SK-MEL-5 (cell line): Measurements from ENCODE around the gene UBE2F. TPM values are rescaled to one million over a fixed set of nuclear protein-coding genes. Genes with fewer than 3 reads are reported as not detected.
"Not testable (repeated sequence)": the region's sequence is repeated elsewhere in the genome, so short reads cannot be mapped to it uniquely, and the experiment has no call there.

ENCODE experiments used
- DNase-seq: peaks from one replicate; pipeline ENCODE4 v3.0.0-alpha.2; 2016; ENCODE audit warnings: low read depth, low spot score
- in situ Hi-C: cut with HindIII; loops from 2 replicates; pipeline ENCODE4 v1.10.0; 2016; ENCODE audit warnings: low sequenced_read_pairs, high pct_unique_total_duplicates, low pct_unique_long_range_greater_than_20kb
- total RNA-seq: library from RNA; depleted of rRNA; stranded (reverse); fragments of >200 nt; shearing (Covaris generic); gene quantifications from 2 replicates; pipeline ENCODE4 v1.2.3, GENCODE V29; 2014

Gene UBE2F
- total RNA-seq, 1 experiment from 2014 or later: 216 TPM

- in situ Hi-C loops: no loop called here
- DNase-seq: peak; percentile 74
These were observed 1.4 kb downstream of the UBE2F start for GRCh38 chr2:237968048-237968862.

GRCh38 chr2:237971661-237972060, 4.8 kb downstream of the UBE2F start:
- in situ Hi-C loops: no loop called here
- DNase-seq: no peak

GRCh38 chr2:237972211-237972610, 5.4 kb downstream of the UBE2F start:
- DNase-seq: no peak

GRCh38 chr2:237972936-237973335, 6.1 kb downstream of the UBE2F start:
- in situ Hi-C loops: no loop called here
- DNase-seq: no peak

More at GRCh38 chr2:237972211-237972610, 5.4 kb downstream of the UBE2F start:
- in situ Hi-C loops: no loop called here

- no peak for DNase-seq
- in situ Hi-C loops: no loop called here
These were observed 10.6 kb downstream of the UBE2F start for GRCh38 chr2:237977380-237977779.

- in situ Hi-C loops: no loop called here
- DNase-seq: no peak
These were observed 11.4 kb downstream of the UBE2F start for GRCh38 chr2:237978058-237978712.

- no peak for DNase-seq
- in situ Hi-C loops: no loop called here
These were observed 12.5 kb downstream of the UBE2F start for GRCh38 chr2:237979331-237979730.

- in situ Hi-C loops: no loop called here
These were observed 13.3 kb downstream of the UBE2F start for GRCh38 chr2:237980087-237980486.

GRCh38 chr2:237980751-237981150, 13.9 kb downstream of the UBE2F start:
- no peak for DNase-seq
- in situ Hi-C loops: no loop called here

More at GRCh38 chr2:237980087-237980486, 13.3 kb downstream of the UBE2F start:
- peak; percentile 39 for DNase-seq

GRCh38 chr2:237981621-237982020, 14.8 kb downstream of the UBE2F start:
- in situ Hi-C loops, DNase-seq: not testable (repeated sequence)

- in situ Hi-C loops: no loop called here
- DNase-seq: no peak
These were observed 15.4 kb downstream of the UBE2F start for GRCh38 chr2:237982039-237982725.

- in situ Hi-C loops: no loop called here
- DNase-seq: no peak
These were observed 17.1 kb downstream of the UBE2F start for GRCh38 chr2:237983922-237984321.

GRCh38 chr2:237987268-237987667, 20.5 kb downstream of the UBE2F start:
- peak; percentile 41 for DNase-seq
- in situ Hi-C loops: no loop called here

- DNase-seq: no peak
- in situ Hi-C loops: no loop called here
These were observed 26.9 kb downstream of the UBE2F start for GRCh38 chr2:237993701-237994100.

- in situ Hi-C loops: no loop called here
- DNase-seq: no peak
These were observed 28.2 kb downstream of the UBE2F start for GRCh38 chr2:237995036-237995435.

- peak; percentile 22 for DNase-seq
- in situ Hi-C loops: no loop called here
These were observed 29.3 kb downstream of the UBE2F start for GRCh38 chr2:237996021-237996593.

GRCh38 chr2:237997521-237997920, 30.7 kb downstream of the UBE2F start:
- in situ Hi-C loops: no loop called here
- DNase-seq: no peak

GRCh38 chr2:237998530-237998929, 31.7 kb downstream of the UBE2F start:
- DNase-seq: peak; percentile 32
- in situ Hi-C loops: no loop called here
